Activated CD4-positive, alpha-beta T cell treated with anti-CD3 and anti-CD28 coated beads for 4 hours (primary cell): ENCODE measurements around the gene ZNF185.
"Not testable (repeated sequence)": the region's sequence is repeated elsewhere in the genome, so short reads cannot be mapped to it uniquely, and the experiment has no call there.

ENCODE experiments used
- DNase-seq, 2 donors: peaks; one replicate each; pipeline ENCODE4 v3.0.0-alpha.2; 2020

ZNF185 gene

DNA sequence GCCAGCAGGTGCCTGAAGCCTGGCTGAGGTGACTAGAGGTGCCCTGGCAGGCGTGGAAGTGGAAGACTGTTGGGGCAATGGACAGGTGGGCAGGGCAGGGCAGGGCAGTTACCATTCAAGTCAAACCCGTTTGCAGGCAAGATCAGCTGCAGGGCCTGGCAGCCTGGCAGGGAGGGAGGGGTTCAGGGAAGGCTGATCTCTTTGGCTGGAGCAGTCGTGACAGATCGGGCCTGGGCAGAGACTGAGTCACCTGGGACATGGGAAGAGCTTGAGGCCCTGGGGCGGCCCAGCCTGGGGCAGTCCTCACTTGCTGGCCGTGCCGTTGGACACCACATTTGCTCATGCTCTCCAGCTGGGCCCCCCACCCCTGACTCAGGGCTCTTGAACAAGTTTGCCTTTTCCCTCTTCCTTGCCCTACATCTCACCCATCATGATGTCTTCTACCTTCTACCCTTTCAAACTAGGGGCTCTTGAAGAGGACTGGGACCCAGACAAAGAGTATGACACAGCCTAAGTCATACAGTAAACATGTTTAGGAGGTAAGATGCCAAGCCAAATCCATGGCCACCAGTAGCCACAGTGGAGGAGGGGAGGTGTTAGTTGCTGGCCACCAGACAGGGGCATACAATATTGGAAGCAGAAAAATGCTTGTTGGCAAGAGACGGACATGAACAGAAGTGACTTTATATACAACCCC, 2.0 kb upstream of the ZNF185 start:
- no peak for DNase-seq

GRCh38 chrX:152896450-152896849, 1.4 kb upstream of the ZNF185 start:
- DNase-seq: no peak

- no peak for DNase-seq
Measured at GRCh38 chrX:152898442-152898841, 575 bp downstream of the ZNF185 start.

DNA sequence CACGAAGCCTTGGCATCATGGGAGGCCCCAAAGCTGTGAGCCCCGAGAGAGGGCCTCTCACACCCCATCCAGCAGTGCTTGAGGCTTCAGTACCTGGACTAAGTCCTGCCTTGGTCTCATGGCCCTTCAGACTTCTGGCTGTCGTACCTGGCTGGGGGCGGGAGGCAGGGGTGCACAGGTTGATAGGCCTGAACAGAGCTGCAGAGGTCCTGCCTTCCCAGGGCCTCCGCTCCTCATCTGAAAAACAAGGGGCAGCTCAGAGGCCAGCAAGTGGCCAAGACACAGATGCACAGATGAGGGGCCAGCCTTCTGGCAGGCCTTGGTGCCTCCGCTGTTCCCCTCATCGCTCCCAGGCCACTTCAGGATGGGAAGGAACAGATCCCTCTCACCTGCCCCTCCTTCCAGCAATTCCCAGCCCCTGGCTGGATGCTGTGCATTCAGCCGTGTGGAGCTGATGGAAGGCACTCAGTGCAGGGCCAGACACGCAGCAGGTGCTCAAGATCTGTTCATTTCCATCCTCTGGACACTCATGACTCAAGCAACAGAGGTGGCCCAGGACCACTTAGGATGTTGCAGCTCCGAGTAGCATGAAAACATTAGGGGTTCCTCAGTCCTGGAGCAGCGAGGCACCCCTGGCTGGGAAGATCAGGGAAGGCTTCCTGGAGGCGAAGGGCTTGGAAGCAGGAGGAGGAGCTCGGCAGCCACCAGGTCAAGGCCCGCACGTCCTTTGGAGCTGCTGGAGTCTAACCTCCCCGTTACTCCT, 1.4 kb downstream of the ZNF185 start:
- no peak for DNase-seq

GRCh38 chrX:152899874-152900719, 2.2 kb downstream of the ZNF185 start:
- no peak for DNase-seq

DNA sequence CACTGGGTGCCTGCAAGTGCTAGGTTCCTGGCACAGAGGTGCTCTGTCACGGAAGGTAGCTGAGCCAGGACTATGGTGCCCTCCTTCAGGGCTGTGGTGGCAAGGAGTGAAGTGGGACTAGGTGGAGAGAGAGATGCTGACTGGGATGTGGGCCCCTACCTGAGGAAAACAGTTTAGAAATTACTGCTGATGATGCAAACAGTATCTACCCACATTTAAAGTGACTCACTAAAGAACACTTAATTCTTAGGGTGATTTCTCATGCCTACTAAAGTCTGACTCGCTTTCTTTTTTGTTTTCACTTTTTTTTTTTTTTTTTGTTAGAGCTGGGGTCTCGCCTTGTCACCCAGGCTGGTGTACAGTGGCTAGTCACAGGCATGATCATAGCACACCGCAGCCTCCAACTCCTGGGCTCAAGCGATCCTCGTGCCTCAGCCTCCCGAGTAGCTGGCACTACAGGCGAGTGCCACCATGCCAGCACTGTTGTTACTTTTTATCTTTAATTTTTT, 3.1 kb downstream of the ZNF185 start:
- DNase-seq: no peak

GRCh38 chrX:152901816-152902501, 4.1 kb downstream of the ZNF185 start:
- DNase-seq: no peak

- DNase-seq: no peak
Measured at GRCh38 chrX:152902502-152902820, 4.6 kb downstream of the ZNF185 start.

DNA sequence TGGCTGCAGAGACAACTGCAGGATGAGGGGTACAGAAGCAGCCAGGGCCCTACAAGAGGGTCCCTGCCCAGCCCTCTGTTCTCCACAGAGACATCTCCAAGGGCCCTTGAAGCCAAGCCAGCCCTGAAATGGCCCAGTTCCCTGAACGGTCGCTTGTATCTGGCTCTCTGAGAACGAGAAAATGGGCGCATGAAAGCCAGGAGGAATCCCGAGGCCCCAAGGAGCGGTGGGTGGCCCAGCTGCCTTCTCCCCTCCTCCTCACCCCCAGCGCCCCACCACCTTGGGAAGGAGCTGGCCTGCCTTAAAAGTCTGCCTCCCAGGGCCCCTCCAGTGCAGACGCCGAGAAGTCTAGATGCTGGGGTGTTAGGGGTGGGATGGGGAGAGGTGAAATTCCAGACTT, 5.7 kb downstream of the ZNF185 start:
- no peak for DNase-seq

DNA sequence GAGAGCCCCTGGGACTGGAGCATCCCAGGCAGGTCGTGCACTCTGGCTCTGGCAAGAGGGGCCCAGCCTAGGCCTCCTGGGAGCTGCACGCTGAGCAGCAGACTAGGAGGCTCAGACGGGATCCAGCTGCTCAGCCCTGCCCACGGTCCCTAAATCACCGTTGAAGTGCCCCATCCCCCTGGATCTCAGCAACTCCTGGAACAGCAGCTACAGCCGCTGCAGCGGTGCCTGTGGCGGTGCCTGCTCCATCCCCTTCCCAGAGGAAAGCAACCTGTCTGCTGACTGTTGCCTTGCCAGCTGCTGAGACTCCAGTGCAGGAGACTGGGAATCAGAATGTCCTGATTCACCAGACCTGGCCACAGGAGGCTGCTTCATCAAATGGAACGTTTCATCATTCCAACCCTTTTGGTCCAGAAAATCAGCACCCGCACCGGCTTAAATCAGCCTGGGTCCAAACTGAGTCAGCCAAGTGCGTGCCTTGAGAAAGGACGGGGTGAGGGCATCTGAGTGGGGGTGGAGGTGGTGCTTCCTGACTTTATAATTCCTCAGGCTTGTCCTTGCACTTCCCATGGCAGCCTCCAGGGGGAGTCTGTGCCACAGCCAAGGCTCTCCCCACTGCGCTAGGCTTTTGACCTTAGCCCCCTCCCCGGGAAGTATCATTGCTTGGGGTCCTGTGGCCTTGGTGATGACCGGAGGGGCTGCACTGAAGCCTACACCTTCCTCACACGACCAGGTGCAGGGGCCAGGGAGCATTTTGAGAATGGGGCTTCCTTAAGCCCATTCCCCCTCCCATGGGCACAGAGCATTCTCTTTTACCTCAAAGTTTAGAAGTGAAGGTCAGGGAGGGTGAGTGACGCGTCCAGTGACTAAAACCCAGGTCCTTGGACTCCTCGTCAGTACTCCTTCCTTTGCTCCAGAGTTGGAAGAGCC, 6.5 kb downstream of the ZNF185 start:
- peak; percentile 4 to 41 for DNase-seq

GRCh38 chrX:152905081-152905420, 7.2 kb downstream of the ZNF185 start:
- no peak for DNase-seq

- DNase-seq: no peak
Measured at GRCh38 chrX:152907084-152907651, 9.3 kb downstream of the ZNF185 start.

GRCh38 chrX:152908486-152908885, 10.6 kb downstream of the ZNF185 start:
- no peak for DNase-seq

DNA sequence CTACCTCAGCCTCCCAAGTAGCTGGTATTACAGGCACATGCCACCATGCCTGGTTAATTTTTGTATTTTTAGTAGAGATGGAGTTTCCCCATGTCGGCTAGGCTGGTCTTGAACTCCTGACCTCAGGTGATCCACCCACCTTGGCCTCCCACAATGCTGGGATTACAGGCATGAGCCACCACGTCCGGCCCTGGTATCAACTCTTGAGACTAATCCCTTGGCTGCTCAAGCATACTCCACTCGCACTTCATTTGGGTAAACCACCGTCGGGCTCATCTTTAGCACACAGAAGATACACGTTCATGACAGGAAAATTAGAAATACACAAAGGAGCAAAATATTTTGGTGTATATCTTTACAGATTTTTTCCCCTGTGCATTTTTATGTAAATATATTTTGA, 12.2 kb downstream of the ZNF185 start:
- DNase-seq: not testable (repeated sequence)

DNA sequence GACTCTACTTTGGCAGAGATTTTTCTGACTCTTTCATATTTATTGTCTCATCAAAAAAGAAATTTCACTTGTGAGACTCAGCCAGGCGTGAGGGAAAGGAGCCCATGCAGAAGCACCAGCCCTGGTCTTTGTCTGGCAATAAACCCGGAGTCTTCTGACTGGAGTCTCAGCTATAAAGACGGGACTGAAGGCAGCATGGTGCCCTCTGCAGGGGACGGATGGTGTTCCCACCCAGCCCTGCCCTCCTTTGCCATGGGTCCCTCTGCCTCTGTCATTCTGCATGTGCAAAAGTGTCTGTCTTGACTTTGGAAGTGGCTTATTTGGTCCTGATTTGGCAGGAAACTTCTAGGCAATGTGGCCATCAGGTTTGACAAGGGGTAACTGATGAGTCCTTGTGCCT, 14.2 kb downstream of the ZNF185 start:
- DNase-seq: no peak

DNA sequence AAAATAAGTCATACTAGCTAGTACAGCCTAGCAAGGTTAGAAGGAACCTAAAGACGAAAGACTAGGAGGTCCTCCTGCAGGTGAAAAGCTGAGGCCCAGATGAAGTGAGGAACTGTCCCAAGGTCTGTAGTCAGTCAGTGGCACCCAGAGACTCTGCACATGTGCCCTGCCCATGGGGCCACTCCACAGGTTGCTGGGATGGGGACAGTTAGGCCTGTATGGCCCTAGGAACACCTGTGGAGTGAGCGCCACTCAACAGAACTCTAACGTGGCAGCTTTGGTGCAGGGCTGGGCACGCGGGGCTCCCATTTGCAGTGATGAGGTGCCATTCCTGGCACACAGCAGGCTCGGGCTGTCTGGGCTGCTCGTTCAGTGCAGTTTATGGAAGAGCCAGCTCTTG, 14.8 kb downstream of the ZNF185 start:
- DNase-seq: no peak

DNA sequence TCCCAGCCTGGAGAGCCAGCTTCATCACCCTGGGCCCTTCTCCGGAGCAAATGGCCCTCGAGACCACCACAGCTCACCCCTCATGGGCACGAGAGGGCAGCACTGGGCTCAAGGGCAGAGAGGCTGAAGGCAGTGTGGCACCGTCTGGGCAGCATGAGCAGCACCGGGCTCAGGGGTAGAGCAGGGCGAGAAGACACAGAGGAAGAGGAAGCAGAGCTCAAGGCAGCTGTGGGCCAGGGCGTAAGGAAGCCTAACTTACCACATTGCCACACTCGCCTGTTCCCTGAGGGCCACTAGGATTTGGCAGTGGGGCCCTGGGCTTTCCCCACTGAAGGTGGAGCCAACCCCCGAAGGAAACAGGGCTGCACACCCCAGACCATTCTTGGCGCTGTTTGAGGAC, 15.5 kb downstream of the ZNF185 start:
- no peak for DNase-seq

GRCh38 chrX:152913910-152914309, 16.0 kb downstream of the ZNF185 start:
- no peak for DNase-seq

- no peak for DNase-seq
Measured at GRCh38 chrX:152915541-152916241, 17.8 kb downstream of the ZNF185 start.

DNA sequence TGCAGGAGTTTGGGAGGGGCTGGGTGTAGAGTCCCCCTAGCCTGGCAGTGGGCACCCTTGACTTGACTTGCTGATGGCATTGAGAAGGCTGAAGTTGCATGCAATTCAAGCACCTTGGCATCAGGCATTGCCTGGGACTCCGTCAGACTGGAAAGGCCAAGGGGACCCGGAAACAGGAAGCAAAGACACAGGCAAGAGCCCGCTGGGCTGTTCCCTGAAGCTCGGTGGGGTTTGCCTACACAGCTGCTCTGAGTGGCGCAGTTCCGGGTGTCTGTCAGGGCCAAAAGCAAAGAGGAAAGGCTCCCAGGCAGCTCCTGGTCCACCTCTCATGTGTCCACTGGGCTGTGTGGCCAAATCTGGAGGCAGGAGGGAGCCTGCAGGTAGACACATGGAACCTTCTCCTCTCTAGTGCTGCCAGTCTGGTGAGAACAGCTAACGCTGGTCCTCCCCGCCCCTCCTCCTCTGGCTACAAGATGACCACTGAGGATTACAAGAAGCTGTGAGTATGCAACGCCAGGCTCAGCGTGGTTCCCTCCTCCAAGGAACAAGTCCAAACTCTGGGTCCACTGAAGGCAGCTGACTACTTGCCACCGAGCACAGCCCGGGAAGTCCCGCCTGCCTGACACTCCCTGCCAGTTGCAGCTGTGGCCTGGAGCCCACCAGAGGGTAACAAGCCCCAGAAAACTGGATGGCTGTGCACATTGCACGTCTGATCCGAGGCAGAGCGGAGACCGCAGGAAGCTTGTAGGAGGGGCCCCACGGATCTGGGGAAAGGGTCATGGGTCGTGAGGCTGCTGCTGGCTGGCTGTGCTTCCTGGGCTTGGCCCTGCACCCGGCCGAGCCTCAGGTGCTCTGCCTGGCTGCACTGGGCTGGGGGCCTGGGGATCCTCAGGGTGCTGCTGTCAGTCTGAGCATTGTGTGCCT, 20.1 kb downstream of the ZNF185 start:
- DNase-seq: no peak
